IMR-90 (cell line): ENCODE measurements around the gene NOX3.

Source experiments
- BHLHE40 ChIP-seq: fragments of 150-350 bp; IDR thresholded peaks from 2 replicates; pipeline ENCODE4 v1.6.1; 2016; ENCODE audit warnings: mild to moderate bottlenecking, low read depth, low read length
- CEBPB ChIP-seq: IDR thresholded peaks from 2 replicates; pipeline ENCODE4 v1.6.1; 2012; ENCODE audit warnings: low read depth, low read length, improper control_type of control experiment
- CTCF ChIP-seq: conservative IDR thresholded peaks from 2 replicates; pipeline ENCODE4 v1.5.1; 2012; ENCODE audit warnings: mild to moderate bottlenecking, low read depth, low read length, improper control_type of control experiment
- ELK1 ChIP-seq: fragments of 150-350 bp; IDR thresholded peaks from 2 replicates; pipeline ENCODE4 v1.6.1; 2016; ENCODE audit warnings: low read depth, mild to moderate bottlenecking, low read length, moderate library complexity, borderline replicate concordance
- MAZ ChIP-seq: IDR thresholded peaks from 2 replicates; pipeline ENCODE4 v1.6.1; 2012; ENCODE audit warnings: low read depth, mild to moderate bottlenecking, low read length, improper control_type of control experiment, moderate library complexity, borderline replicate concordance
- MXI1 ChIP-seq: IDR thresholded peaks from 2 replicates; pipeline ENCODE4 v1.6.1; 2012; ENCODE audit warnings: low read depth, mild to moderate bottlenecking, low read length, moderate library complexity, borderline replicate concordance
- POLR2A ChIP-seq: IDR thresholded peaks from 2 replicates; pipeline ENCODE4 v1.6.1; 2012; ENCODE audit warnings: mild to moderate bottlenecking, low read depth, low read length
- RAD21 ChIP-seq: IDR thresholded peaks from 2 replicates; pipeline ENCODE4 v1.6.1; 2012; ENCODE audit warnings: low read length, improper control_type of control experiment
- USF2 ChIP-seq: fragments of 150-350 bp; IDR thresholded peaks from 2 replicates; pipeline ENCODE4 v1.6.1; 2017; ENCODE audit warnings: mild to moderate bottlenecking, antibody characterized with exemption, low read length, low read depth

GRCh38 chr6:155399745-155400653, 55.6 kb downstream of the NOX3 start:
- no peak for TF ChIP-seq ELK1
- no peak for TF ChIP-seq CTCF
- TF ChIP-seq CEBPB, result no peak
- no peak for TF ChIP-seq POLR2A
- TF ChIP-seq MAZ, result no peak
- TF ChIP-seq BHLHE40, result no peak
- no peak for TF ChIP-seq USF2
- TF ChIP-seq RAD21, result no peak
- no peak for TF ChIP-seq MXI1
